NCI-H446 (cell line): Measurements from ENCODE around the gene HS3ST2.
A peak's percentile ranks its signal among the peaks of the same experiment; 100 is the strongest.
"Not testable (repeated sequence)": the region's sequence is repeated elsewhere in the genome, so short reads cannot be mapped to it uniquely, and the experiment has no call there.

Experiments used
- DNase-seq, 2 experiments: peaks; one replicate each; lab custom pipeline; 2025; lab: John Stamatoyannopoulos, UW

HS3ST2 gene

GRCh38 chr16:22932032-22932771, 118.2 kb downstream of the HS3ST2 start:
- DNase-seq: no peak

GRCh38 chr16:22933173-22933572, 119.2 kb downstream of the HS3ST2 start:
- no peak for DNase-seq

GRCh38 chr16:22934786-22935185, 120.8 kb downstream of the HS3ST2 start:
- no peak for DNase-seq

GRCh38 chr16:22937169-22937568, 123.2 kb downstream of the HS3ST2 start:
- no peak for DNase-seq

- no peak for DNase-seq
Measured at GRCh38 chr16:22938647-22939046, 124.7 kb downstream of the HS3ST2 start.

GRCh38 chr16:22939744-22940363, 125.9 kb downstream of the HS3ST2 start:
- not testable (repeated sequence) for DNase-seq

- DNase-seq: no peak
Measured at GRCh38 chr16:22941970-22942501, 128.1 kb downstream of the HS3ST2 start.

GRCh38 chr16:22942811-22943210, 128.8 kb downstream of the HS3ST2 start:
- no peak for DNase-seq

GRCh38 chr16:22945361-22945760, 131.4 kb downstream of the HS3ST2 start:
- no peak for DNase-seq

GRCh38 chr16:22946433-22946832, 132.5 kb downstream of the HS3ST2 start:
- no peak for DNase-seq

- DNase-seq: no peak
Measured at GRCh38 chr16:22948058-22948602, 134.2 kb downstream of the HS3ST2 start.

GRCh38 chr16:22948603-22949368, 134.8 kb downstream of the HS3ST2 start:
- DNase-seq: peak; percentile 2 to 53

GRCh38 chr16:22955461-22956070, 141.6 kb downstream of the HS3ST2 start:
- DNase-seq: no peak

- no peak for DNase-seq
Measured at GRCh38 chr16:22961206-22961605, 147.2 kb downstream of the HS3ST2 start.

- DNase-seq: no peak
Measured at GRCh38 chr16:22962905-22963304, 148.9 kb downstream of the HS3ST2 start.
